HG03439 (cell line): ENCODE results near the gene SHISAL1.
A peak's percentile ranks its signal among the peaks of the same experiment; 100 is the strongest.
"Not testable (repeated sequence)": the region's sequence is repeated elsewhere in the genome, so short reads cannot be mapped to it uniquely, and the experiment has no call there.

Source experiments
- ATAC-seq: cut with Tn5 transposase; IDR thresholded peaks from one replicate; pipeline ENCODE4 v1.9.1; 2021; ENCODE audit warnings: mild to moderate bottlenecking, moderate library complexity; ENCODE audit not compliant: unreplicated experiment

The SHISAL1 gene

DNA sequence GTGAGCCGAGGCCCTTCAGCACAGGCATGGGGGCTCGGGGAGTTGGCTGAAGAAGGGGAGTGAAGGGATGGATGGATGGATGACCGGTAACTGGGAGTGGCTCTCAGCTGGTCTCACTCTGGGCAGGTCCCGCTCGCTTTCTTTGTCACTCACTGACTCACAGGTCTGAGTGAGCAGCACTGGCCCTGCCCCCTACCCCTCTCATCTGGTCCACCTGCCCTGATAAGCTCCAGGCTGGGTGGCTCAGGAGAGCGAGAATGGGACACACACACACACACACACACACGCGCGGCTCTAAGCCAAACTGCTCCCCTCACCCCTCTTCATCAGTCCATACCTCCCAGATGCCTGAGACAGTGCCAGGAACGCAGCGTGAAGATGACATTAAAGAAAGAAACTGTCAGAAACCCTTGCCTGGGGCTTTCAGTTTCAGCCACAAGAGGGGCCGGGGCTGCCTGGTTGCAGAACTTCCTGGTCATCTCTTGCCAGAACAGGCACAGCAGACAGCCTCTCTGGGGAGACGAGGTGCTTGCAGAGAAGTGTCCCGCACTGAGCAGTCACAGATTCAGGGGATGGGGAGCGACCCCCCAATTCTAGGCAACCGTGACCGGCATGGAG lies 16.5 kb upstream of the SHISAL1 start:
- peak; percentile 58 for ATAC-seq

DNA sequence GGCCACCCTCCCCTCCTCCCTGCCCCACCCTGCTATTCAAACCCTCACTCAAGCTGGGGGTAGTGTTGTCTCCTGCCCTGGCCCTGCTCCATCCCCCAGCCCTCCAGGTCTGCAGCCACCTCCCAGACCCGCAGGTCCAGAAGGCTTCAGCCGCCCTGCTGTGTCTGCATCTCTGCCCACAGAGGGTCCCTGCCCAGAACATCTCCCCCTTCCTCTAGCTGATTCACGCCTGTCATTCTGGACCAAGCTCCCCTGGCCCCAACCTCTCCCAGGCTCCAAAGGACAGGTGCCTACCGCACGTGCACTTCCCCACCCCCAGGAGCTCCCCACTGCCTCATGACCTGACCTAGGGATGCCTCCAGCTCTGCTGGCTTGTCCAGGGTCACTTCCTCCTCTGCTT lies 16.0 kb upstream of the SHISAL1 start:
- ATAC-seq = peak; percentile 14

DNA sequence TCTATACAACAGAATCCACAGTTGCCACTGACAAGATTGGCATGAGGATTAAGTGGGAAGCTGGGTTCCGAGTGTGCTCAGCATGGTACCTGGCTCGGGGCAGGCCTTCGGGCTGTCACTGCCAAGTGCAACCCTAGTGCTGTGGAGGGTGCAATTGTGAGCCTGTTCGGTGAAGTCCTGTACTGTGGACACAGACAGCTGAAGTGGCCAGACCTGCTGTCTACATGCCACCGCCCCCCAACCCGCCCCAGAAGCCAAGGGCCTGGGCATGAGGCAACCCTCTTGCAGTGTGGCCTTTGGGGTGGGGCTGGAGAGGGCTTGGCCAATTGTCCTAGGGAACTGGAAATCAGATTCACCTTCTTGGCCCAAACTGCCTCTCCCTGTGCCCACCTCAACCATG lies 15.6 kb upstream of the SHISAL1 start:
- ATAC-seq = no peak

DNA sequence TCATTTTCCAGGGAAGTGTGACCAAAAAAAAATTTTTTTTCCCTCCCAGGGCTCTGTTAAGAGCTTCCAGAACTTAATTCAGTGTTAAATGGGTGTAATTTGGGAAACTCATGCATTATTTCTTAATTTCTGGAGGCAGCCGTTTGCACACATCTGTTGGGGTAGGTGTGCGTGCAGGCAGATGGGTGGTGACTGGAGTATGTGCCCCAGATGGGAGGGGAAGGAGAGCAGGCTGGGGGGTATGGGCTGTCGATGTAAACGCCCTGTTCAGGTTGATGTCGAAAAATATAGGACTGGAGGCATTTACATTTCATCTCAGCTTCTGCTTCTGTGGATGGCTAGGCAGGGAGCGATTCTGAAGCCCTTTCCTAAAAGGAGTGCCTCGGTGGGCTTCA lies 13.7 kb upstream of the SHISAL1 start:
- ATAC-seq = no peak

DNA sequence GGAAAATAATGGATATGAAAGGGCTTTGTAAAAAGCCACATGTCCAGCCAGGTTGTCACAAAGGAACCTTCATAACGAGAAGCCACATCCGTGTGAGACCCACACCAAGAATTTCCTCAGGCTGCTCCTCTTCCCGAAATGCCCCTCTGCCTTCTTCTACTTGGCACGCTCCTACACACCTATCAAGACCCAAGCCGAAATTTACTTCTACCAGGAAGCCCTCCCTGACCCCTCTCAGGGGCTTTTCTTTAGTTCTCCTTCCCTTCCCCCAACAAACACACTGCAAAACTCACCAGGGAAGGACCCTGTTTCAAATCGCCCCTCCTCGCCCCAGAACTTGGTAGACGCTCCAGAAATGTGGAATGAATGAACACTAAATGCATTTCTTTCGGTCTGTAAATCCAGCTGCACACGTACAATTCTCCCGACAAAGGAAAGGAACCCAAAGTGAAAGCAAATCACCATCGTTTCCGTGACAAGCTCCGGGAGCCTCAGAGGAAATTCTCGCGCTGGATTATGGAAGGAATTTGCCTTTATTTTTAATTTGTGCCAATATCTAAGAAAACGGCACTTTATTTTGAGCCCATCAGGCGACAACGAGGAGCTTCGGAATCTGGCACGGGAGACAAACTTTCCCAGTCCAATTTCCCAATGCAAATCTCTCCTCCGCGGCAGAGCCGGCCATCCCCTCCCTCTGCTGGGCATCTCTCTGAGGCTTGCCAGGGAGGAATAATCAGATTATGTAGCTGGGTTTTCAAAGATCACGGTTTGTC lies 13.2 kb upstream of the SHISAL1 start:
- ATAC-seq = no peak

DNA sequence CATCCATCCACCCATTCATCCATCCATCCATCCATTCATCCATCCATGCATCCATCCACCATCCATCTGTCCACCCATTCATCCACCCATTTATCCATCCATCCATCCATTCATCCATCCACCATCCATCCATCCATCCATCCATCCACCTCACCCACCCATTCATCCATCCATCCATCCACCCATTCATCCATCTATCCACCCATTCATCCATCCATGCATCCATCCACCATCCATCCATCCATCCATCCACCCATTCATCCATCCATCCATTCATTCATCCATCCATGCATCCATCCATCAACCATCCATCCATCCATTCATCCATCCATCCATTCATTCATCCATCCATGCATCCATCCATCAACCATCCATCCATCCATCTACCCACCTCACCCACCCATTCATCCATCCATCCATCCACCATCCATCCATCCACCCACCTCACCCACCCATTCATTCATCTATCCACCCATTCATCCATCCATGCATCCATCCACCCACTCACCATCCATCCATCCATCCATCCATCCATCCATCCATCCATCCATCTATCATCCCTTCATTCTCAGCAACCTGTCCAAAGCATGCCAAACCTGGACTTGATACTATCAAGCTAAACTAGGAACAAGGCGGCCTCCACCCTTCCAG lies 10.5 kb upstream of the SHISAL1 start:
- ATAC-seq = not testable (repeated sequence)

DNA sequence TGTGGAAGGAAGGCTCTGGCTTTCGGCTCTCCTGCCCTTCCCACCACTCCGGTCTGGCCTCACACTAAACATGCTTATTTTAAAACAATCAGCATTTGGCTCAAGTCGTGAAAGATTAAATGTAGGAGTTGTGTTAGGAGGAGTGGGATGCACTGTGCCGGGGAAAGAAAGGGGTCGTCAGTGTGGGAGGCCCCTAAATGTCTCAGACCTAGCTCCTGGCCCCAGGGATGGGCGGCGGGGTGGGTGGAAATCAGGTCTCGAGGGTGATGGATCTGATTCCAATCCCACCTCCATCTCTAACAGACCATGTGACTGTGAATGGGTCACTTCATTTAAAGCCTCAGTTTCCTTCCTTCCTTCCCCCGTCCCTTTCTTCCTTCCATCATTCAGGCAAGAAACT lies 6.9 kb upstream of the SHISAL1 start:
- no peak for ATAC-seq

DNA sequence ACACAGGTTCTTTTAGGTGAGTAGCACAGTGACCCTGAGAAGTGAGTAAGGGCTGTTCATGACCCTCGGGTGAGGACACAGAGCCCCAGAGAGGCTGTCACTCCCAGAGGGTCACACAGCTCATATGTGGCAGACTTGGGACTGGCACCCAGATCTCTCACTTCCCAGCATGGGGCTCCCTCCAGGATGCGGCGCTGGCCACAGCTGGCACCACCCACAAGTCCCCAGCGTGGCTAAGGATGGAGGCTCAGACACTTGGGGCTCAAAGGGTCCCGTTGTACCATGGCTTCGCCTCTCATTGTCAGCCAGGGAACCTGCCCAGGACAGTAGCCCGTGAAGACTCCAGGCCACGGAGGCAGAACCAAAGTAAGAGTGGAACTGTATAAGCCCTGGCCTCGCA lies 6.0 kb upstream of the SHISAL1 start:
- no peak for ATAC-seq

DNA sequence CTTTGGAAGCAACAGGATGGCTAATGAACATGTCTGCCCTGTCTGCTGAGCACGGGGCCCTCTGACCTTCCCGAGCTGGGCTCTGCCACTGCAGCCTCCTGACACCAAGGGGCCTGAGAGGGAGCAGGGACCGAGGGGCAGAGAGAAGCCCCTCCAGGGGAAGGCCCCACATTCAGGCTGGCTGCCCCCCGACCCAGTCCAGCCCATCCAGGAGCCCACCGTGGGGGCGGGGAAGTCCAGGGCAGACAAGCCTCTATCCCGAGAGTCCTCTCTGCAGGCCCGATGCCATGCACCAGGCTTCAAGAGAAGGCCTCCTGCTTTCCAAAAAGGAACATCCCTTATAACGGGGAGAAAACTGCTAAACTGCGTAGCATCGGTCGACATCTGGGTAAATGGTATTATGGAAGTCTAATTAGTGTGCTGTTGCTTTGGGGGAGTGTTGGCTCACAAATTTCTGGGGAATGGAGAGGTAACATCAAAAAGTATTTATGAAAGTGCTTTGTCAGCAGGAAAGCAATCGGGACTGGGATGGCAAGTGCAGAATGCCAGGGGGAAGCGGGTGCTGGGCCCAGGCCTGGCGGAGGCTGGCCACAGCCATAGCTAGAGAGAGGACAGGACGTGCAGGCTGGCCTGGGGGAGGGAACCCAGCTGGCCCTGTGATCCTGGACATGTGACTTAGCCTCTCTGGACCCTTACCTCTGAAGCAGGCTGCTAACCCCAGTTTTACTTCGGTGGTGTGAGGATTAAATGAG lies 5.3 kb upstream of the SHISAL1 start:
- ATAC-seq = no peak

DNA sequence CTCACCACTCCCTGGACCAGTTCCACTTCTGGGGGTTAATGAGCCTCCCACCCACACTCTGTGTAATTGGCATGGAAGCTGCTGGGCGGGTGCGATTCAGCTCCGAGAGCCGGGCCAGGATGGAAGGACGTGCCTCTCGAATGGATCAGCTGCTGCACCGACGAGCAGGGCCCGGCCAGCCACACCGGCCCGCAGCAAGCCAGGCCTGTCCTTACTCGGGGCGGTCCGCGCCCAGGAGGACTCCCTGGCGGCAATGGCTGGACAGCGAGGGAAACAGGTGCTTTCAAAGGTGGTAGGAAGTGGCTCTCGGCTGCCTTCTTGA lies 4.3 kb upstream of the SHISAL1 start:
- no peak for ATAC-seq

DNA sequence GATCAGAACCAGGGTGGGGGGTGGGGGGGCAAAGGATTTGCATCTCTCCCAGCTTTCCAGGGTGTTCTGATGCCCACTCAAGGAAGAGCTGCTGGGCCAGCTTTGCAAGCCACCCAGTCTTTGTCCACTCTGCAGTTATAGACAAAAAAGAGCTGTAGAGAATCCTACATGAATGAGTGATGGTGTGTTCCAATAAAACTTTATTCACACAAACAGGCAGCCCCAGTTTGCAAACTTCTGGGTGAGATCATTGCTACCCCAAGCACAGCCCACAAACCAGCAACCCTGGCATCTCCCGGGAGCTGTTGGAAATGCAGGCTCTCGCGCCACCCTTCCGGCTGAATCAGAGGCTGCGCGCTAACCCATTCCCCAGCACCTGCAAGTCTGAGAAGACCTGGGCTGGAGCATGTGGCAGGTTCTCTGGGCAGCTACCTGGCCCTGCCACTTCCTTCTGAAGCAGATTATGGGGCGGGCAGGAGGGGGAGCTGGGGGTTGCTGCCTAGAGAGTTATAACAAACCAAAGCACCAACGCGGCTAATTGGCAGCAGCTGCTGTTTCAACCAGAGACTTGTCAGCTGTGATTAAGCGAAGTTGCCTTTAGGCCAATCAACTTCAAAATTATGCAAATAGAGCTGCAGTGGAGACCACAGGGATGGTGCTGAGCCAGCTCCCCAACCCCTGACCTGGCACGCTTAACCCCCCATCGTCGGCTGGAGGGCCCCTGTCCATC lies 3.8 kb upstream of the SHISAL1 start:
- ATAC-seq = no peak

DNA sequence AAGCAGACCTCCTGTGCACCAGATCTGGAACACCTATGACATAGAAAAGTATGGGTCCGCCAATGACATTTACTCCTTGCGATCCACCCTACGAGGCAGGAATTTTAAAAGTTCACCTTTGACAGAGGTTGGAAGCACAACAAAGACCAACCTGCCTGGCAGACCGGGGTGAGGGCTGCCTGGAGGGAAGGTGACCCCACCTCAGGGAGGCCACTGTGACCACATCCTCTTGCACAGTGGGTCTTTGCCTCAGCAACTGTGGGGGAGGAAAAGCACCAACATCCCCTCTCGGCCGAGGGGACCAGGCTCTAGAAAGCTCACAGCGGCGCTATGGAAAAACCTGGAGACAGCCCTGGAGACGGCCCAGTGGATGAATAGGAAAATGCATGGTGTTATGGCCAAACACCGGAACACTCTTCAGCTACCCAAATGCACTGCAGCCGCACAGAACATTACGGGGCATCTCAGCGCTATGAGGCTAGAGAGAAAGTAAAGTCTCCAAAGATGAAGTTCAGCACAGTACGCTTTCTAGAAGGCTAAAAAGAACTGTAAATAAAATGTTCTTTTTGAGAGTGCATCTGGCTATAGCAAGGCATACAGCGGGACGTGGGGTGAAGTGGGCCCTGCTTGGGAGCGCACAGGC lies 1.8 kb upstream of the SHISAL1 start:
- no peak for ATAC-seq

DNA sequence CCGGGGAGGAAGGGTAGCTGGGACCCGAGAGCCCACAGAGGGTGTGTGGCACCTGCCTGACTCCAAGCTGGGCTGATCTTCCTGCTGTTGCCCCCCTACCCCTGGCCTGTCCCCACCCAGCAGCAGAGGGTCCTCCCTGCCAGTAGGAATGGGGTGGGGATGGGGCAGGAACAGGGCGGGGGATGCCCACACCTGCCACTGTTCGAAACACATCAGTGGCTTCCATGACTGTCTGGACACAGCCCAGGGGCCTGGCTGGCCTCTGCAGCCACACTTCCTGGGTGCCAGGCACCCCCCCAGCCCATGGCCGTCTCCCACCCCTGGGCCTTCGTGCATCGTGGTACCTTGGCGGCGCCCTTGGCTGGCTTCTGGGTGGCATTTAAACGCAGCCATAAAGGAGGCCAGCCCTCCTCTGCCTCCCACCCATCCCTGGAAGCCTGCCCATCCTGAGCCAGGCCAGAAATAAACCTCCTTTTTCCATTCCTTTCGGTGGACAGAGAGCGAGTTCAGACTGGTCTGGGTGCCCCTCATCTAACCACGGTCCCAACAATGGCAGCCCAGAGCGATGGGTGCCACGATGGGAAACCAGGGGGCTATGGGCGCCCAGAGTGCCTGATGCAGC lies 745 bp upstream of the SHISAL1 start:
- ATAC-seq = no peak

DNA sequence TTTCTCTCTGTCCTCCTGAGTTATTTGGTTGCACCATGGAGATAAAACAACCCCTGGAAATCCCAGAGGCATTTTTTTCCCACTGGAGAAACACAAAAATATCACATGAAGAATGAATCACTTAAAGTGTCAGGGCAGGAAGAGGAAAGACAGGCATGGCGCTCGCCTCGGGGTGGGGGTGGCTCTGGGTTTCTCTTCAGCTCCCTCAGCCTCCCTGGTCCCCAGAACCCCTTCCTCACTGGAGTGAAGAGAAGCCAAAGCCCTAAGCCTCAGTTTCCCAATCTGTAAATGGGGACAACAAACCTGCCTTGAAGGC lies 938 bp downstream of the SHISAL1 start:
- no peak for ATAC-seq

DNA sequence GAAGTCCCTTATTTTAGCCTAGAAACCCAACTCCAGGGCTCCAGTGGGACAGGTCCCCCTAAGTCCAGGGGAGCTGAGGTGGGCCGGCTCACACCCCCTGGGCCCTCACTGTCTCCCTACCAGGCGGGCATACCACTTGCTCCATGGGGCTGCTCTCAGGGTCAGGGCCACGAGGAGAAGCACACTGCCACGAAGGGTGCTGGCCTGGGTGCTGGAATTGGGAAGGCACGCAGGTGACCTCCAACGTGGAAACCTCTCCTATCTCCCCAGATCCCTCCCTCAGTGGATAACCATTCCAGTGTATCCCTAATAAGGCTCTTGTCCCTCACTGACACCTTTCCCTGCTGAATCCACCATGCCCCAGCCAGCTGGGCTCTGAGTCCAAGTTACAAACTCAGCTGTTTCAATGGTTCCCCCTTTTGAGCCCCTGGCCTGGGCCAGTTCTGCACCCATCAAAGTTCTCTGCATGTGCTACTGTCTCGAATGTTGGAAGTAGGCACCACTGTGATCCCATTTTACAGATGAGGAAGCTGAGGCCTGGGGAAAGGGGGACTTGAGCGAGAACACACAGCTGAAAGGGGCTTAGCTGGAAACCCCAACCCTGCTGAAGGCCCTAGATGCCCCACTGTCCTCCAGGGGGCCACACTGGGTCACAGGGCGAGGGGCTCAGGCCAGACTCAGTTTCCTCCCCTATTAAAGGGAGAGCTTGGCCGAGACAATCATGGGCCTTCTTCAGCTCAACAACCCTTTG lies 1.5 kb downstream of the SHISAL1 start:
- no peak for ATAC-seq

DNA sequence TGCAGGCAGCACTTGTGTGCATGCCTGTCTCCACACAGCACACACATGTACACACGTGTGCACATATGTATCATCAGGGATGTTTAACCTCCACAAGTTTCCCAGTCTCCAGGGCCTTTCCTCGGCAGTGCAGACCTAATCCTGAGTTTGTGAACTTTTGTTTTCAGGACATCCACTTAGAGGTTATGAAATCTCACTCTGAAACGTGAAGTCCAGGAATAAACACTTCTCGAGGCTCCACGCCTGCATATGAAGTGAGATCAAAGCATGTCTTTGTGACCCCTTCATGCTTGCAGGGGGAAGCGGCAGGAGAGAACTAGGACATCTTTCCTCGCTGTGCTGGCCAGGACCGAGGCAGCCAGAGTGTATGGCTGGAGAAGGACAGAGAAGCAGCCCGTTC lies 3.1 kb downstream of the SHISAL1 start:
- ATAC-seq = no peak

DNA sequence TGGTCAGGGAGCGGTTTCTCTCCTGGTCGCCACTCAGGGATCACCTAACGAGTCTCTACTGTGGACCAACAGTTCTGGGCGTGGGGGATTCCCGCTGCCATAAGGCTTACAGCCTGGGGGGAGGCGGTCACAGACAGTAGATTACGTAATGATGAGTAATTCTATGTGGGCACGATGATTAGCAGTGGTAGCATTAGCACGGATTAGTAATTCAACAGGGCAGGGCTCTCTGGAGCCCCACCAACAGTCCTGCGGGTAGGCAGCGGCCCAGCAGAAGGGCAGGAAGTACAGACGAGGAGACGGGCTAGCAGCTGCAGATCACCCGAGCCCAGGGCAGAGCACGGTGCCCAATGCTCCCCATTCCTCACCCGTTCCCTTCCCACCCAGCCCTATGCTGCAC lies 3.6 kb downstream of the SHISAL1 start:
- no peak for ATAC-seq

DNA sequence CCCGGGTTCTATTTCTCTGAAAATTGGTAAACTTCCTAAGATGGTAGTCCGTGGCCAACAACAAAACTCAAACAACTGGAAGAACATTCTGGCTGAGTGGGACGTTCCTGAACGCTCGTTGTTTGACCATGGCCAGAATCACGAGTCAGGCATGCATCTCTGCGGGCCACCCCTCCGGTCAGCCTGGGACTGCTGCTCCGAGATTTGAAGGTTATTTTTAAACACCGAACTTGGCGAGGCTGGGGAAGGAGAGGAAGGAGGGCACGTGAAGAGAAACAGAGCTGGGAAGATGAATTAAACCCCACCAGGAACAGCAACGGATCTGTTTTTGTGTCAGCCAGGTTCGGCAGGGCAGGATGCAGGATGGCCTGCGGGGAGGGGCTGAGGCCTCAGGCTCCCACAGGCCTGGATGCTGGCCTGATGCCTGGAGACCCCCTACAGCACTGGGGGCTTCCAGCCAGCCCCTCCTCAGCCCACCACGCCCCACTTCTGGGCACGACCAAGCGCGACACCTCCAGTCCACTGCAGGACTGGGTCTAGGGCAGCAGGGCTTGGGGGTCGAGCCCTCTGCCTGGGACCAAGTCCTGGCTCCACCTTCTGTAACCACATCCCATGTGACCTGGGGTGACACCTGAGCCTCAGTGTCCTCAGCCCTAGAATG lies 5.1 kb downstream of the SHISAL1 start:
- no peak for ATAC-seq

DNA sequence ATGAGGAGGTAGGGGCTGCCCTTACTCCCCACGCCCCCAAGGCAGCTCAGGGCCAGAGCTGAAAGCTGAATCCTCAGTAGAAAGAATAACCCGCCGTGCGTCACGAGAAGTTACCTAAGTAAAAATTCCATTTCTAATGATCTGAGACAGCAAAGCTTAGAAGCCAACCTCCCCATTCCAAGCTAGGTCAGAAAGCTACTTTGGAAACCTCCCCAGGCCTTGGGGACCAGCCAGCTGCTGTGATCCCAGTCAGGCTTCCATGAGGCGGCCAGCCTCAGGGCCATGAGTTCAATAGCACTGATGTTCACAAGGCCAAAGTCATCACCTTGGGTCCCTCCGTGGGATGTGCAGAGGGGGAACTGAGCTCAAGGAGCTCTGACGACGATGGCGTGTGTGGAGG lies 6.9 kb downstream of the SHISAL1 start:
- ATAC-seq = no peak
